ENCODE results near the gene DCTD.
"Not testable (repeated sequence)": the region's sequence is repeated elsewhere in the genome, so short reads cannot be mapped to it uniquely, and the experiment has no call there.

The DCTD gene

DNA sequence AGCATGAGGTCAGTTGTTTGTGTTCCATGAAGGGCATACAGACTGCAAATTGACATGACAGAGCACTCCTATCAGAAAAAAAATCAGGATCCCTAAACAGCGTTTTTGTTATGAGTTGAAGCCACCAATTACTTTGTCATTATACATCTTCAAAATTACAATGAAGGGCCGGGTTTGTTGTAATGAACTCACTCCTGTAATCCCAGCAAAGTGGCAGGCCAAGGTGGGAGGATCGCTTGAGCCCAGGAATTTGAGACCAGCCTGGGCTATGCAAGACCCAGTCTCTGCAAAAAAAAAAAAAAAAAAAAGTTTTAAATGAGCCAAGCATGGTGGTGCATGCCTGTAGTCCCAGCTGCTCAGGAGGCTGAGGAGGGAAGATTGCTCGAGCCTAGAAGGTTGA, 3.5 kb upstream of the DCTD start:
- DNase-seq (ENCODE audit: low read depth) = no peak

DNA sequence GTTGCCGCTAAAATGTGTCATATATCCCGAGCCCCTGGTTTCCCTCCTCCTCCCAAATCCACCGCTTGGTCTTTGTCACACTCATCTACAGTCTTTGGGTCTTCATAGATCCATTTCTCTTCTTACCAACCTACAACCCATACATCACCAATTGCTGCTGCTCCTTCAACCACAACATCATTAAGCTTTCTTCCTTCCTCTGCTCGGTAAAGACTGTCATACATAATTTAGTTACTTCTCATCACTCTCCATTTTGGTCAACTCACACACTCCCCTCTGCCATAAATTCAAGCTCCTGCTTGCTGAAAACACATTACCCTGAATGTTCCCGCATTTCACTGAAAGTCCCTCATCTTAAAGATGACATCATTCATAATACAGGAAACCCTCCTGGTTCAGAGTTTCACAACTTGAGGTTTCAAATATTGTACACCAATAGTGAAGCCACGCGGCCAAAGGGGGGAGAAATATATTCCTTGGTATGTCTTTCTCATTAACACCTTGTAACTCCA, 1.7 kb upstream of the DCTD start:
- peak; percentile 68 for DNase-seq (ENCODE audit: low read depth)

DNA sequence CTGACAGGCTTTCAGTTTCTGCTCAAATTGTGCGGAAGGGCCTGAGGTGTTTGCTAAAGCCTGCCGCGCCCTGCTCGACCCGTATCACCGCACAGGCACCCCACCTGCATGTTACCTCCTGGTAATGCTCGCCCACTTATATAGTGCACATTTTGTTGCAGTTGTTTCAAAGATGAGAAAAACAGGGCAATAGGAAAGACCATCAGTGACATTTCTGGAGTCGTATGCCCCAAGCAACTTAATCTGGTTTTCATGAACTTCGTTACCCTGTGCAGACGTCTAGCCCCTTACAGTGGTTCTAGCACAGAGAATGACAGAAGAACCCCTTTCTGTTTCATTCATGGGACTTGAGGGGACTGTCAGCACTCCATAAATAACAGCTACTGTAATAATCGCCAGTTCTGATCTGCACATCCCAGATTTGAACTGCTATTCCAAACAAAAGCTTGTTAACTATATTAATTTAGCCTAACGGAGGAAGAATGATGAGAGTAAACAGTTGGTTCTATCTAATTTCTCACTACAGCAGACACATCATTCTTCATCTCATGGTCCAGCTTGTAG, 940 bp upstream of the DCTD start:
- no peak for DNase-seq (ENCODE audit: low read depth)

DNA sequence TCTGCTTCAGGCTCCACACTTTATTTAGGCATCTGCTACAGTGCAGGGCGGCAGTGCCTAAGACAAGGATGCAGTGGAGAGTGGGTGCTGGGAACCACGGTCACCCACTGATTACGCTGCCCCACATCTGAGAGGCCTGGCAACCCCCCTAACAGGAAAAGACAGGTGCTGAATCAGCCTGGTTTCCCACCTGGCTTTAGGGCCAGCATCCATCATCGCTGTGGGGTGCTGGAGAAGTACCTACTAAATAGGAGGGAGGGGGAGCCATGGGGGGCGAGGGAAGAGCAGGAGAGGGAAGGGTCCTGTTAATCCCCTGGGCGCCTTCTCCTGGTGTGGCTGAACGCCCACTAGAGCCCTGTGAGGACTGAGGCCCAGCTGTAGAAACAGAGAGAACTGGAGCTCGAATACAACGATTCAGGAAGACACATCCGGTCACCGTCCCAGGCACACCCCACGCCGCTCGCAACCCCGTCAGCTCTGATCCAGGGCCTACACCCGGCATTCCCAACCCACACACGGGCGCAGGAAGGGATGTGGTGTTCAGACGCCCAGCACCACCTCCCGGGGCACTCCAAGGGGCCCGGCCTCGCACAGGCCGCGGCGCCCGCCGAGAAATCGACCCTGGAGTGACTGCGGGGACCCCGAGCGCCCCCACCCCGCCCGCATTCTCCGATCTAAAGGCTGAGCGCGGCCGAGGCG, 554 bp downstream of the DCTD start:
- peak; percentile 71 for DNase-seq (ENCODE audit: low read depth)

DNA sequence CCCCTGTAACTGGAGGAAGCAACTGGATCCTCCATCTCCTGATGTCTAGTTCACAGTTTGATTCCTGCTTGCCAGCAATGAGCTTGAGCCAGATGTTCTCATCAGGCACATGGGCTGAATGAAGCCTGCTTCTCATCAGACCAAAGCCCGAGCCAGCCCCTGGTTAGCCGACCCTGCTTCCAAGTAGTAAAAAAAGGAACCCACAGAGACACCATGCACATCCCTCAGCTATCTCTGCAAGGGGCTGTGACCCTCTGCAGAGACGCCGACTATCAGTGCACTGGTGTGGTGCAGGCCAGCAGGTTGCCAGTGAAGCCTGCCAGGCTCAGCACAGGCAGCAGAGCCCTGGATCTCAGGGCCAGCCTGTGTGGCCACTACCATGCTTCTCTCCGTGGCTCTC, 2.8 kb downstream of the DCTD start:
- DNase-seq (ENCODE audit: low read depth) = no peak

DNA sequence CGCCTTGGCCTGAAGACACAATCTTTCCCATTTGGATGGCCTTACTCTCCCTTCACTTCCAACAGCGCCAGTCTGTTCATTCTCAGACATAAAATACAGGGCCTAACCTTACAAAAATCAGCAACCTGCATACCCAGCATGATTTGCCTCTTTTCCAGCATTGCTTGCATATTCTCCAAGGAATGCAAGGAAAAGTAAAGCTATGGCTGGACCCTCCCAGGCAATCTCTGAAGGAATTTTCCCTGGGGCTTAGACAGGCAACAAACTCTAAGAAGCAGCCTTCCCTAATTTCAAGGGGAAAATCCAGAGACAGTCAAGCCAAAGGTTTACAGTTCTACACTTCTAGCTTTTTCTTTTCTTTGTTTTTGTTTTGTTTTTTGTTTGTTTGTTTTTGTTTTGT, 3.6 kb downstream of the DCTD start:
- DNase-seq (ENCODE audit: low read depth) = no peak

DNA sequence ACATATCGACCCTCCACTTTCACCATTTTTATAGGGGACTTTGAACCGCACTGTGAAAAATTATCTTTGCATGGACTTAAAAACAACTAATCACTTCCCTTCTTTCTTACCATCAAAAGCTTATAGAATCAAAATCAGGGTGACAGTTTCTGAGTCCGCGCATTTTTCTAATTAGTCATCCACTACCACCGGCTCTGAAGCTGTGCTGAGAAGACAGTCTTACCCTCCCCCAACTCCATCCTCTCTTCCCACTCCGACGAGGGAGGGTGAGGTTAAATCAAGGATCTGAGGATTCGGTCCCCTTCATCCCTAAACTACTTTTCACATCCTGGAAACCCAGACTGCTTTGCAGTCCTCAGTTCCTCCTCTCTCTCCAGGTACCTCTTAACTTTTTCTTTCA, 4.2 kb downstream of the DCTD start:
- no peak for DNase-seq (ENCODE audit: low read depth)

DNA sequence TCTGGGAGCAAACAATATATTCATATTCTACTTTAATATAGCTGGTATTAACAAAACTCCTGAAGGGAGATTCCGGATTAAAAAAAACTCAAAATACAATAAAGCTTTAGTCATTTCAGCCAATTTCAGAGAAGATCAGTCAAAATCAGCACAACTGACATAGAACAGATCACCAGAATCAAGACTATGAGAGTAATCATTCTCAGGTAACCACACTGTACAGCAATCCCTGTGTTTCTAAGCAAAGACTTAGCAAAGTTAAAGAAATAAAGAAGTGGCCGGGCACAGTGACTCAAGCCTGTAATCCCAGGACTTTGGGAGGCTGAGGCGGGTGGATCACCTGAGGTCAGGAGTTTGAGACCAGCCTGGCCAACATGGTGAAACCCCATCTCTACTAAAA, 9.1 kb downstream of the DCTD start:
- DNase-seq (ENCODE audit: low read depth) = no peak

DNA sequence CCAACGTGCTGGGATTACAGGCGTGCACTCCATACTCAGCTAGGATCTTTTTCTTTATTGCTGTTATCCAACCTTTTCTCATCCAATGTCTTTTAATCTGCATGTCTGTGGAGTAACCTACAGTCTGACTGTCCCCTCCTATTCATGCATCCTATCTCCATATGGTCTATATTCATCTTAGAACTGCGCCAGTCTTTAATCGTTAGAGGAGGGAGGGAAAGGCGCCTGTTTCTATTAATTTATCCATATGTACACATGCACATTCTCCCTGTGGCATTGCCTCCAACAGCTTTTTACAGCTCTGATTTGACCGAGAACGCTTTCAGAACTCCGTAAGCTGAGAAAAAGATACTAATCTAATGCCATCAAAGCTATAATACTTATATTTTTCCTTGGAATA, 9.8 kb downstream of the DCTD start:
- no peak for DNase-seq (ENCODE audit: low read depth)

DNA sequence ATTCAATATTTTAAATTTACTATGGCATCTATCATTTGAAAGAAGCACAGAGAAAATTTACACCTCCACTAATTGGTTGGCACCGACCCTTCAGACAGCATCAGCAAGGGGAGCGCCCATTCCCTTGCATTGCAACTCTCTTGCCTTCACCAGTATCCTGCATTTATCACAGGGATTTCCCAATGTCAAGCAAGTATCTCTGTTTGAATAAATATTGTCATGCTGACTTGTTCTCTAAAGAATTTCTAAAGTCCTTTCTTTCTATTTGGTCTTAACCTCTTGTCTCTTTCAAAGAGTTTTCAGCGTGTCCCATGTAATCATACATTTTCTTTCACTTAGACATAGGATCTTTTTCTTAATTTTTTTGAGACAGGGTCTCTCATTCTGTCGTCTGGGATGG, 10.4 kb downstream of the DCTD start:
- peak; percentile 77 for DNase-seq (ENCODE audit: low read depth)

DNA sequence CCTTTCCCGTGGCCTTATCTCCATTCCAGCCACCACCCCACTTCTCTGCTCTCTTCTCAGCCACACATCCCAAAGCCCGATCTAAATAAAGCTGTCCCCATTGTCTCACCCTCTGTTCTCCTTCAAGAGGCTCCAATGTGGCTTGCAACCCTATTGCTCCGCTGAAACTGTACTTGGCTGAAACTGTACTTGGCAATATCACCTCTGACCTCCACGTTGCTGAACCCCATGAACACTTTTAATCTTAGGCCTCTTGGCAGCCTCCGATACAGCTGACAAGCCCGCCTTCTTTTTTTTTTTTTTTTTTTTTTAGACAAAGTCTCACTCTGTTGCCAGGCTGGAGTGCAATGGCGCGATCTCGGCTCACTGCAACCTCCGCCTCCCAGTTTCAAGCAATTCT, 12.1 kb downstream of the DCTD start:
- no peak for DNase-seq (ENCODE audit: low read depth)

DNA sequence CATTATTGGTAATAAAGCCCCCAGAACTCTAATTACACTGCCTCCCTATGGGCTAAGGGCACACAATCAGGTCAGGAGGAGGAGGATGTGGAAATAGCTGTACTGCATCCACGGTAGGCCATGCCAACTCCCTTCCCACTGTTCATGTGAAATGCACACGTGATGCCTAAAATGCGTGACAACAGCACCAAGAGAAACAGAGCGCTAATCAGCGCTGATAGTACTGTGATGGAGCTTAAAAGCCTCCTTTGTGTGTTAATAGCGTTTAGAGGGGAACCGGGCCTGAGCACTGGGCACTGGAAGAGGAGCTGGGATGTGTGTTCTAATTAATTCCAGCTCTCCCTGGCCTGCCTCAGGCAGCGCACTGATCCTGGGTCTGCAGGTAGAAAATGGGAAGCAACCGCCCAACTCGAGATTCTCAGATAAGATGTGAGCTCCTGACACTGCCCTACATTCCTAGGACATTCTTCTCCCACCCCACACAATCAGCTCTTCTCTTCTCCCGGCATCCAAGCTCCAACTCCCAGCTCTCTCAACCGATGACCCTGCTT, 12.9 kb downstream of the DCTD start:
- DNase-seq (ENCODE audit: low read depth) = no peak

DNA sequence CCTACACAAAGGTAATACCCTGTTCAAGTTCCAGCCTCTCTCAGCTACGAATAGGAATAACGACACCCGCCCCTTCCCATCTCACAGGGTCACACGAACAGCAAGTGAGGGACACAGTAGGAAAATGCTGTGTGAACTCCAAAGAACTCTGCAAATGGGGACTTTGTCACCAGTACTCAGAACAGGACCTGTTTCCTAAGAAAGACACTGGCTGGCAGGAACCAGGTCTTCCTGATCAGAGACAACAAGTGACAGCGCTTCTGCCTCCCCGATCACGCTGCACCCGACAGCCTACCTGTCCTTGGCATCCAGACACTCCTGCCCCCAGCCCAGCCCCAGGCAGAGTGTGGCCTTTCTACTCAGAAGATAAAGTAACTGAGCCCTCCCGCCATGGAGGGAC, 14.2 kb downstream of the DCTD start:
- no peak for DNase-seq (ENCODE audit: low read depth)

DNA sequence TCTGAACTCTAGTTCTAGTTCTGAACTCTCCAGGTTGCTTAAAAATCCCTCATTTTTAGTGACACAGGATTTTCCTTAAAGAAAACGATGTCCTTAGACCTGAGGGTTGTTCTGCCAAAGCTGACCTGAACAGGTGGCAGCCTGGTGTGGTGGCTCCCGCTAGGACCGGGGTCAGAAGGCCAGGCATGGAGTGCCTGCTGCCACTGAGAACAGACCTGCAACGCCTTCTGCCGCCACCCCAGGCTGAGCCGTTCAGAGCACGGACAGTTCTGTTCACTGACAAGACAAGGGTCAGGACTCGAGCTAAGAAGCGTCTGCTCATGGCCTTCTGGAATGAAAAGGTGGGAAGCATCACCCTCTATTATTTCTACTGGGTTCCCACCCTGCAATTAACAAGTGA, 15.8 kb downstream of the DCTD start:
- DNase-seq (ENCODE audit: low read depth) = no peak

DNA sequence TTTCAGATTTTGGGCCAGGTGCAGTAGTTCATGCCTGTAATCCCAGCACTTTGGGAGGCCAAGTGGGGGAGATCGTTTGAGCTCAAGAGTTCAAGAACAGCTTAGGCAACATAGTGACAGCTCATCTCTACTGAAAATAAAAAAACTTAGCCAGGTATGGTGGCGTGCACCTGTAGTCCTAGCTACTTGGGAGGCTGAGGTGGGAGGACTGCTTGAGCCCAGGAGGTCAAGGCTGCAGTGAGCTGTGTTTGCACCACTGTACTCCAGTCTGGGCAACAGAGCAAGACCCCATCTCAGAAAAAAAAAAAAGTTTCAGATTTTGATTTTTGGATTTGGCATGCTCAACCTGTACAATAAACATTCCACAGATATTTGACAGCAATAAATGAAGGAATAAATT, 17.2 kb downstream of the DCTD start:
- DNase-seq (ENCODE audit: low read depth) = not testable (repeated sequence)

DNA sequence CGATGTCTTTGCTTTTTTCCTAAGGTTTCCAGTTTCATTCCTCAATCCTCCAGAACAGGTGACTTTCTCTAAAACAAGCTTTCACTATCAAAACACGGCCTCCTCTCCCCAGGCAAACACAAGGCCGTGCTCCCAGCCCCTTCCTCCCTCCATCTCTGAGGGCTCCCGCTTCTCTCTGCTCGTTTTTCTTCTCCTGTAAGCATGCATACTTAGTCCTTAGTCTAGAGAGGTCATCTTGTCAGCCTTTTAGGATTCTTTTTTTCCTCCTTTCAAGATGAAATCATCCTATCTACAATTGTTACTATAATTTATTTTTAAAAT, 18.7 kb downstream of the DCTD start:
- no peak for DNase-seq (ENCODE audit: low read depth)

DNA sequence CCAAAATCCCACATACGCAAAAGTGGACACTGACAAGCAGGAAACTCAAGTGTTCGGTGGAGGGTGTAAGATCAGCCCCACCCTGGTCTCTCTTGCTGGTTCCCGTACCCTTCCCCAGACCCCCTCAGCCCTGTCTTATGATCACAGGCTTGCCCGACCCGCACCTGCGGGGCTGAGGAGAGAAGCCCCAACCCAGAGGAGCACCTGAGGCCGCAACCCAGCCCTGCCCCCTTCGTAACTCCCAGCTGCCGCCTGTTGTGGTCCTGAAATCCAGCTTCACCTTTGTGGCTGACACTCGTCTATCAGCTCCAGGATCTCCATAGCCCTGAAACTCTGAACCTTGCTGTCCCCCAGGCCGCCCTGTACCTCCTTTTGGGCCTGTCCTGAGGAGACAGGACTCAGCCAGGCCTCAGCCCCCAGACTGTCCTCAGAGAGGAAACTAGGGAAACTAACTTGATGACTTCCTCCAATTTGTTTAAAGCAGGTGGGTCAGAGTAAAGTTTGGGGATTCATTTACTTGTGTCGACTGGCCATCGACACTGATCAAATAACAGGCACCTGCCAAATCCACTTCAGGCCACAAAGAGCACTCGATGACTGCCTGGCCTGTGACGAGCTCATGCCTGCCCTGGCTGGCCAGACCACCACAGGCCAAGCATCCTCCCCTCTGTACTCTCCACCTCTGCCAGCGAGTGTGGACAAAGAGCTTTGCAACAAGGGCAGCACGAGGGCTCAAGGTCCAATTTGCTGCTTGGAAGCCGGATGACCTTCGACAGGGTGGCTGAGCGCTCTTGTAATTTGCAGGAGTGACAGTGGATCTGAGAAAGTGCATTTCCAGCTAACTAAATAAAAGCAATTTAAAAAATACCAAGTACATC, 19.3 kb downstream of the DCTD start:
- DNase-seq (ENCODE audit: low read depth) = no peak

DNA sequence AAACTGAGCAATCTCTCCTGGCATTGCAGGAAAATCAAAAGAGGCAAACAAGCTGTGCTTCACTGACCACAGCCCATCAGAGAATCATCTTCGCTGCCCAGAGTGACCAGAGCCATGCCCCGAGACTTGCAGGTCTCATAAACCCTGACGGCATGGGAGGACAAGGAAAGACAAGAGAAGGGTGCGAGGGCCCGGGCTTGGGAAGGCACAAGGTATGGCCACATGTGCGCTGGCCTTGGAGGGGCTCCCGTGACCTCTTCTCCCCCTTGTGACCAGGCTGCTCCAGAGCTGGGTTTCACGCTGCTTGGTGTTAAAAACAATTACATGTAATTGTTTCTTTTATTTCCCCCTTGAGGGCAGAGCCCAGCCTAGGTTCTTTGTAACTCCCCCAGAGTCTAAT, 20.8 kb downstream of the DCTD start:
- DNase-seq (ENCODE audit: low read depth) = no peak

DNA sequence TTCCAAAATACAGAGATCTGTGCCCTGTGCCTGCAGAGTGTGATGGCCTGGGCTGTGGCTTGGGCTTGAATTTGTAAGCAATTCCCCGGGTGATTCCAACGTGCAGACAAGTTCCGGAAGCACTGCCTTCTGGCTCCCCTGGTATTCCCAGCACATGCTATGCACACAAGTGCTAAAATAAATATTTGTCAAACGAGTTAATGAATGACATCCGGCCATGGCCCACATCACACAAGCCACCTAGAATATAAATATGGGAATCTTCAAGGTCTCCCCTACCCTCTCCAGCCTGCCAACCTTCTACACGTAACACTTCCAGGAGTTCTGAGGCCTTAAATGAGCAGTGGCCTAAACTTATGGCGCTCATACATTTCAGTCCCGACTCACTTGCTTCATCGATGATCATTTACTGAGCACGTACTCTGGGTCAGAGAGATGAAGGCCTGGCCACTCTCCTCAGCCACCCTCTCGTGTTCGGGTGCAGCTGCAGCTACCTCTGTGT, 21.3 kb downstream of the DCTD start:
- no peak for DNase-seq (ENCODE audit: low read depth)

DNA sequence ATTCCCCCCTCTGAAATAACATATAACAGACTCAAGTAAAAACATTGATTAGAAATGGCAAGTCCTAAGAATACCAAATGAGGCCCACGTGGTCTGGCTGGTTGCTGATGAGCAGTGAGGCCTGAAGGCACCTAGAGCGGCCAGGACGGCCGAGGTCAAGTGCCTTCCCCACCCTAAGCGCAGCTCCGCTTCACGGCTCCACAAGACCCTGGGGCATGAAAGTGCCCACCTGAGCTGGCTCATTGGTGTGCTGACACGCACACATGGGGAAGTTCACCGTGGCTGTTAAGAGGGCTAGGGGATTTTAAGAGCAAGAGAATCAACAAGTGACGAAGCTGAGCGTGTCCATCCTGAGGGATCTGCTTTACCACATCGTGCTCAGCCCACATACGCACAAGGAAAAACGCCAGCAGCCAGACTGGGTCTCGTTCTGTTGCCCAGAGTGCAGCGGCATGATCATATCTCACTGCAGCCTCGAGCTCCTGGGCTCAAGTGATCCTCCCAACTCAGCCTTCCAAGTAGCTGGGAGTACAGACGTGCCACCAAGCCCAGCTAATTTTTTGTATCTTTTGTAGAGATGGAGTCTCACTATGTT, 22.4 kb downstream of the DCTD start:
- no peak for DNase-seq (ENCODE audit: low read depth)

DNA sequence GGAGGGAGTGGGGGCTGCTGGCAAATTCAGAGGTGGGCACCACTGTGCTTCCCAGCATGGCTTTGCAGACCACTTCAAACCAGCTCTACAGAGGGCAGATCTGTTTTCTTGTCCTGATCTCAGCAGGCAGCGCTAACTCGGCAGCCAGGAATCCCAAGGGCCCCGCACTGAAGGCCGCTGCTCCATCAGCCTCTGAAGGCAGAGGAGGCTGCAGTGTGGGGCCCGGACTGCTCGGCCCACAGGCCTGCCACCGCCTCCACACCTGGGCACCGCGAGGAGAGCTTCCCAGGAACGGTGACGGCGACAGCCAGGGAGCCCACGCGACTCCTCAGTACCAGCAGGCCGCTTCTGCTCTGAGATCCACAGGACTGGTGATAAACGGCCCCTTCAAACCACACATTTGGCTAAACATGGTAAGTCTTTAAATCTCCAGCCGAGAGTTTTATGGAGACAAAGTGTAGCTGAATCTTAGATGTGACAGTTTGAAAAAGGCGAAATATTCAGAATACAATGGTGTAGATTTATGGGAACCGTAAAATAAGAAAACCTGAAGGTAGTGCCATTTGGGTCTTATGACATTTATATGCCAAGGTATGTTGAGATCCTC, 23.6 kb downstream of the DCTD start:
- no peak for DNase-seq (ENCODE audit: low read depth)

DNA sequence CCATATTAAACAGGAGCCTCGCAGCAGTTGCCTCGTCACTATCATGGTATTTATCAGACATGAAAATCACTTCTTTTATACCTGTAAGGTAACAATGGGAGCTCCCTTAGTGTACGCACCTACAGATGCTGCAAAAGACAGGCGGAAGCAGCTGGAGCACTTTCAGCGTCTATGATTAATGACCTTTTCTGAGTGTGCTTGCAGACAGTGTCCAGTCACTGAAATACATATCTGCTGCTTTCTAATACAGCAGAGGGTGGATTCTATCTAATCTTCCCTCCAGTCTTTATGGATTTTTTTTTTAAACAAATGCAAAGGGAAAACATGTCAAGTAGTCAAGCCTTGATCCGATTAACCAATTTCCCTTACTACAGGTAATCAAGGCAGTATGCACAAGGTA, 24.1 kb downstream of the DCTD start:
- DNase-seq (ENCODE audit: low read depth) = no peak
